Measurements from ENCODE around the gene KRTAP9-8. TPM values are rescaled to one million over a fixed set of nuclear protein-coding genes. Genes with fewer than 3 reads are reported as not detected.
"Not testable (repeated sequence)": the region's sequence is repeated elsewhere in the genome, so short reads cannot be mapped to it uniquely, and the experiment has no call there.

The KRTAP9-8 gene, protein sequence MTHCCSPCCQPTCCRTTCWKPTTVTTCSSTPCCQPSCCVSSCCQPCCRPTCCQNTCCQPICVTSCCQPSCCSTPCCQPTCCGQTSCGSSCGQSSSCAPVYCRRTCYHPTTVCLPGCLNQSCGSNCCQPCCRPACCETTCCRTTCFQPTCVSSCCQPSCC
- total RNA-seq, result not detected
- long read RNA-seq, result 0 reads

- intact Hi-C loops (cut with DNase I), result not testable (repeated sequence)
Measured at GRCh38 chr17:41237949-41238437, at the start of gene KRTAP9-8. Gene KRTAP9-8 (plus strand): TSS chr17:41237999. CDS start chr17:41238052, 53 bp downstream.

DNA sequence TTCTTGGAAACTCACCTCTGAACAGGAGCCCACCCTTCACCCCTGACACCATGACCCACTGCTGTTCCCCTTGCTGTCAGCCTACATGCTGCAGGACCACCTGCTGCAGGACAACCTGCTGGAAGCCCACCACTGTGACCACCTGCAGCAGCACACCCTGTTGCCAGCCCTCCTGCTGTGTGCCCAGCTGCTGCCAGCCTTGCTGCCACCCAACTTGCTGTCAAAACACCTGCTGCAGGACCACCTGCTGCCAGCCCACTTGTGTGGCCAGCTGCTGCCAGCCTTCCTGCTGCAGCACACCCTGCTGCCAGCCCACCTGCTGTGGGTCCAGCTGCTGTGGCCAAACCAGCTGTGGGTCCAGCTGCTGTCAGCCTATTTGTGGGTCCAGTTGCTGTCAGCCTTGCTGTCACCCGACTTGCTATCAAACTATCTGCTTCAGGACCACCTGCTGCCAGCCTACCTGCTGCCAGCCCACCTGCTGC, 47.9 kb upstream of the KRTAP9-8 start, which contains the start of gene KRTAP9-1:
Gene KRTAP9-1 (plus strand): TSS at position 51 of the 482 bp plus-strand sequence. CDS start 0 bp downstream, at position 51.
- DNase-seq (ENCODE audit: low spot score); intact Hi-C loops (cut with DNase I): not testable (repeated sequence)

More at GRCh38 chr17:41237949-41238437, at the start of gene KRTAP9-8:
- DNase-seq (ENCODE audit: low spot score), result not testable (repeated sequence)

DNA sequence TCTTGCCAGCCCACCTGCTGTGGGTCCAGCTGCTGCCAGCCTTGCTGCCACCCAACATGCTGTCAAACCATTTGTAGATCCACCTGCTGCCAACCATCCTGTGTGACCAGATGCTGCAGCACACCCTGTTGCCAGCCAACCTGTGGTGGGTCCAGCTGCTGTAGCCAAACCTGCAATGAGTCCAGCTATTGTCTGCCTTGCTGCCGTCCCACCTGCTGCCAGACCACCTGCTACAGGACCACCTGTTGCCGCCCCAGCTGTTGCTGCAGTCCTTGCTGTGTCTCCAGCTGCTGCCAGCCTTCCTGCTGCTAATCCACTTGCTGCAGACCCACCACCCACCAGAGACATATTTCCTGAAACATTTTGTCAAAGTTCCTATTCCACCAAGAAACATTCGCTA, 47.5 kb upstream of the KRTAP9-8 start:
- intact Hi-C loops (cut with DNase I), result no loop called here
- no peak for DNase-seq (ENCODE audit: low spot score)

DNA sequence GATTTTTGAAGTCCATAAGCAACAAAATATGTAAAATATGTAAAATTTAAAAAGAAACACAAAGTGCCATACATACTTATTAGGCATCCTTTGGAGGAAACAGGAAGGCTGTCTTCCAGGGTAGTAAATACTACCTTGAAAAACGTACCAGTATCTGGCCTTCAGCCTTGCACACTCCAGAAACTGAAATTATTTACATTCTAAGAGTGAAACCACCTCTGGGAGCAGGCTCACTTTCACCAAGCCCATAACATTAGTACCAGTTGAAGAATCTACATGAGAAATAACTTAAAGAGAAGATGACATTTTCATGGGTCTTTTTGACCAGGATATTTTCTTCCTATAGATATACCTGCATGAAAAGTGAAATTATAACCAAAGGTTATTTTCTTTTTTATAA, 41.7 kb upstream of the KRTAP9-8 start:
- intact Hi-C loops (cut with DNase I), result no loop called here
- DNase-seq (ENCODE audit: low spot score), result no peak

GRCh38 chr17:41199421-41200078, 38.2 kb upstream of the KRTAP9-8 start:
- intact Hi-C loops (cut with DNase I), result no loop called here

DNA sequence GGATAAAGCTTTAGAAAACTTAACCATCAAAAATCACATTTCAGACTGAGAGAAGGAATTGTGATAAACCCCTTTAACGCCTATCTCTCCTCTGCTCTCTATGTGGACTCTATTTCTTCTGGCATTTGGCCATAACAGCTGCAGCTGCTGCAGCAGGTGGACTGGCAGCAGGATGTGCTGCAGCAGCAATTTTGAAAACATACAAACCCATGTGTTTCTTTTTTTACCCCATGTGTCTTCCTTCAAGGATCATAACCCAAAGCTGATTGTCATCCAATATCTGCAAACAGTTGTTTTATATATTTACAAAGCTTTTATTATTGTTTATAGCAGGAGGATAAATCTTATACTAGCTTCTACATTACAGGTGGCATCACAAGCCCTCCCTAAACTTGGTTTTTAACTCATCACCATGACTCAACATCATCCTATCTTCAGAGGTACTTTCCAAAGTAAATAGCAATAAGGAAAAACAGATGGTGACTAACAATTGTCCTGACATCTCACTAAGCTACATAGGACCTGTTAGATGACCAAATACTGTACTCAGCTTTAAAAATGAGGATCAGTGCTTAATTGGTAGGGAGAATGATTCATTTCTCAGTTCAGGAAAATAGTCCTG, 25.8 kb upstream of the KRTAP9-8 start:
- no peak for DNase-seq (ENCODE audit: low spot score)
- intact Hi-C loops (cut with DNase I), result no loop called here

More at GRCh38 chr17:41199421-41200078, 38.2 kb upstream of the KRTAP9-8 start:
- no peak for DNase-seq (ENCODE audit: low spot score)

- no peak for DNase-seq (ENCODE audit: low spot score)
- intact Hi-C loops (cut with DNase I), result no loop called here
Measured at GRCh38 chr17:41212524-41213169, 25.2 kb upstream of the KRTAP9-8 start.

GRCh38 chr17:41215681-41216080, 22.1 kb upstream of the KRTAP9-8 start:
- intact Hi-C loops (cut with DNase I), result no loop called here
- DNase-seq (ENCODE audit: low spot score), result no peak

DNA sequence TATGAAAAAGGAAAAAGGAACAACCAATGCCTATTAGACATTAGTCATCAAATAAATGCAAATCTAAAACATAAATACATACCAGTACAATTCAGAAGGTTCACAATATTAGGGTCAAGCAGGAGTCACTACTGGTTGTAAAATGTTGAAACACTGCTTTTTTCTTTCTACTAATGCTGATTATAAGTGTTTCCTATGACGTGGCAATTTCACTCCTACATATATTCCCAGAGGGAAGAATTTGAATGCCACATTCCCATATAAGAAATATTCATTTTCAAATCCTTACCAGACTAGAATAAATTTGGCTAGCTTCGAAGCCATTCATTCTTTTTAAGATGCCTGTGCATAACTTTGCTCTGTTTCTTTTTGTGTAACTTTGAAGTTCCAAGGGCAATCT, 14.0 kb upstream of the KRTAP9-8 start:
- DNase-seq (ENCODE audit: low spot score), result no peak
- intact Hi-C loops (cut with DNase I), result no loop called here

DNA sequence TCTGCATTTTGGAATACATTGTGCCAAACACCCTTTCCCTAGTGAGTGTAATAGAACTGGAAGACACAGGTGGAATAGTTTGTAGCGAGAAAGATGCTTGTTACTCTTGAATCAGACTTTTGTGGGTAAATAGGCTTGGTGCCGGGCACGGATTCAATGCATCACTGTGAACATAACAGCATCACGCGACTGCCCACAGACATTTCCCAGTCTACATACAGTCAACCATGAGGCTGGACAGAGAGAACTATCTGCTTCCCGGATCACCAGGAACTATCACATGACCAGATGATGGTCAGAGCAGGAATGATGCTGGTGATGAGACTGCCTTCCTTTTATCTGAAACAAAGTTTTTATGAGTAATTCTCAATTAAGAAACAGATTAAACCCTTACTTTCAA, 11.7 kb upstream of the KRTAP9-8 start:
- intact Hi-C loops (cut with DNase I), result no loop called here
- no peak for DNase-seq (ENCODE audit: low spot score)

DNA sequence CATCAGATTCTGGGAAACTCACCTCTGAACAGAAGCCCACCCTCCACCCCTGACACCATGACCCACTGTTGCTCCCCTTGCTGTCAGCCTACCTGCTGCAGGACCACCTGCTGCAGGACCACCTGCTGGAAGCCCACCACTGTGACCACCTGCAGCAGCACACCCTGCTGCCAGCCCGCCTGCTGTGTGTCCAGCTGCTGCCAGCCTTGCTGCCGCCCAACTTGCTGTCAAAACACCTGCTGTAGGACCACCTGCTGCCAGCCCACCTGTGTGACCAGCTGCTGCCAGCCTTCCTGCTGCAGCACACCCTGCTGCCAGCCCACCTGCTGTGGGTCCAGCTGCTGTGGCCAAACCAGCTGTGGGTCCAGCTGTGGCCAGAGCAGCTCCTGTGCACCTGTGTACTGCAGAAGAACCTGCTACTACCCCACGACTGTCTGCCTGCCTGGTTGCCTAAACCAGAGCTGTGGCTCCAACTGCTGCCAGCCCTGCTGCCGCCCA, 11.2 kb upstream of the KRTAP9-8 start, which contains the start of gene KRTAP9-2:
Gene KRTAP9-2 (plus strand): TSS at position 51 of the 498 bp plus-strand sequence. CDS start 7 bp downstream, at position 58.
- intact Hi-C loops (cut with DNase I); DNase-seq (ENCODE audit: low spot score): not testable (repeated sequence)

- intact Hi-C loops (cut with DNase I), result no loop called here
- DNase-seq (ENCODE audit: low spot score), result no peak
Measured at GRCh38 chr17:41230094-41230493, 7.7 kb upstream of the KRTAP9-8 start.

- intact Hi-C loops (cut with DNase I), result no loop called here
- DNase-seq (ENCODE audit: low spot score), result no peak
Measured at GRCh38 chr17:41231731-41232130, 6.1 kb upstream of the KRTAP9-8 start.

DNA sequence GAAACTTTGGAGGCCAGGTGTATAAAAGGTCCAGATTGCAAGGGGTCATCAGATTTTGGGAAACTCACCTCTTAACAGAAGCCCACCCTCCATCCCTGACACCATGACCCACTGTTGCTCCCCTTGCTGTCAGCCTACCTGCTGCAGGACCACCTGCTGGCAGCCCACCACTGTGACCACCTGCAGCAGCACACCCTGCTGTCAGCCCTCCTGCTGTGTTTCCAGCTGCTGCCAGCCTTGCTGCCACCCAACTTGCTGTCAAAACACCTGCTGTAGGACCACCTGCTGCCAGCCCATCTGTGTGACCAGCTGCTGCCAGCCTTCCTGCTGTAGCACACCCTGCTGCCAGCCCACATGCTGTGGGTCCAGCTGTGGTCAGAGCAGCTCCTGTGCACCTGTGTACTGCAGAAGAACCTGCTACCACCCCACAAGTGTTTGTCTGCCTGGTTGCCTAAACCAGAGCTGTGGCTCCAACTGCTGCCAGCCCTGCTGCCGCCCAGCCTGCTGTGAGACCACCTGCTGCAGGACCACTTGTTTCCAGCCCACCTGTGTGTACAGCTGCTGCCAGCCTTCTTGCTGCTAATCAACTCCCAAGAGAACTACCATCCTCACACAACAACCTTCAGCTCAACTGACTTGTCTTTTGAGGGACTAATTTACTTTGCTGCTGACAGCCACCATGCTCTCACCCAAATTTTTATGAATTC, 5.2 kb upstream of the KRTAP9-8 start, which contains the start of gene KRTAP9-3:
Gene KRTAP9-3 (plus strand): TSS at position 51 of the 707 bp plus-strand sequence. CDS start 53 bp downstream, at position 104.
- intact Hi-C loops (cut with DNase I); DNase-seq (ENCODE audit: low spot score): not testable (repeated sequence)

- DNase-seq (ENCODE audit: low spot score); intact Hi-C loops (cut with DNase I): not testable (repeated sequence)
Measured at GRCh38 chr17:41237116-41237515, 683 bp upstream of the KRTAP9-8 start.

- intact Hi-C loops (cut with DNase I); DNase-seq (ENCODE audit: low spot score): not testable (repeated sequence)
Measured at GRCh38 chr17:41246995-41247787, 9.4 kb downstream of the KRTAP9-8 start.

- DNase-seq (ENCODE audit: low spot score); intact Hi-C loops (cut with DNase I): not testable (repeated sequence)
Measured at GRCh38 chr17:41249637-41250240, 11.9 kb downstream of the KRTAP9-8 start, which contains the start of gene KRTAP9-4. Gene KRTAP9-4 (plus strand): TSS chr17:41249687. CDS start chr17:41249721, 34 bp downstream.
